Thyroid gland (tissue), 4 donors: ENCODE data around the gene POU2AF2. TPM values are rescaled to one million over a fixed set of nuclear protein-coding genes. Genes with fewer than 3 reads are reported as not detected.

Experiments
- DNase-seq, 2 donors: peaks; one replicate each; pipeline ENCODE4 v3.0.0-alpha.2; 2019
- H3K27ac ChIP-seq, 3 donors: fragments of 200-600 bp; sonication (generic); 1 replicate in 2 of 3; 2 replicates in 1 of 3; pipeline ENCODE4 v1.5.1; 2016 to 2019; ENCODE audit warnings: mild to moderate bottlenecking in 1 of 3, moderate library complexity in 1 of 3
- H3K27me3 ChIP-seq: fragments of 200-600 bp; sonication (generic); one replicate; pipeline ENCODE4 v1.5.1; 2019
- H3K36me3 ChIP-seq, 2 donors: fragments of 200-600 bp; sonication (generic); one replicate each; pipeline ENCODE4 v1.5.1; 2016 to 2019
- H3K4me1 ChIP-seq, 2 donors: fragments of 200-600 bp; sonication (generic); one replicate each; pipeline ENCODE4 v1.5.1; 2017 to 2019
- H3K4me3 ChIP-seq, 3 donors: fragments of 200-600 bp; sonication (generic); replicated peaks in 1 of 3; 1 replicate in 2 of 3; 2 replicates in 1 of 3; pipeline ENCODE4 v1.5.1; 2016; ENCODE audit warnings: mild to moderate bottlenecking in 1 of 3
- H3K9me3 ChIP-seq: fragments of 200-600 bp; sonication (generic); one replicate; pipeline ENCODE4 v1.5.1; 2017
- POLR2A ChIP-seq, 2 donors: fragments of 450-650 bp; IDR thresholded peaks; one replicate each; pipeline ENCODE4 v1.6.1; 2017; ENCODE audit warnings: antibody characterized with exemption in 2 of 2, mild to moderate bottlenecking in 2 of 2, moderate library complexity in 1 of 2
- WGBS, 2 donors: methylation state at CpG; one replicate each; pipeline ENCODE4 v1.1.5; 2017; 5-methylcytosine and 5-hydroxymethylcytosine counted together
- intact Hi-C: fragments of 100-400 bp; cut with DNase I; formaldehyde crosslinking; loops from one replicate; pipeline ENCODE4 v1.15.1; 2023
- total RNA-seq, 4 donors: library from RNA; depleted of rRNA; stranded (reverse); fragments of >200 nt; gene quantifications; one replicate each; pipeline ENCODE4 v1.2.3, GENCODE V29; 2016
- TF ChIP-seq, protein P1 (sequence below), 6 experiments: fragments of 200-600 bp in 3 of 6; fragments of 450-650 bp in 3 of 6; sonication (generic) in 3 of 6; IDR thresholded peaks; one replicate each; pipeline ENCODE4 v1.5.1; 2016 to 2019; ENCODE audit warnings: antibody characterized with exemption in 6 of 6, mild to moderate bottlenecking in 2 of 6, inconsistent platforms in 1 of 6, moderate library complexity in 1 of 6

Gene POU2AF2, protein sequence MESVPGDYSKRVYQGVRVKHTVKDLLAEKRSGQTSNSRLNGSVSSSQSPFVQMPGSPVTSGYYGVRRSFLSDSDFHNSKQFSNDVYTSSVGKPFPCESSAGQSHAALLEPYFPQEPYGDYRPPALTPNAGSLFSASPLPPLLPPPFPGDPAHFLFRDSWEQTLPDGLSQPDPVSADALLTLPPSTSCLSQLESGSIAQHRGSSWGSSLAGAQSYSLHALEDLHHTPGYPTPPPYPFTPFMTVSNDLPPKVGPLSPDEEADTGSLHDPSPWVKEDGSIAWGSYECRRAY
- not detected for total RNA-seq

DNA sequence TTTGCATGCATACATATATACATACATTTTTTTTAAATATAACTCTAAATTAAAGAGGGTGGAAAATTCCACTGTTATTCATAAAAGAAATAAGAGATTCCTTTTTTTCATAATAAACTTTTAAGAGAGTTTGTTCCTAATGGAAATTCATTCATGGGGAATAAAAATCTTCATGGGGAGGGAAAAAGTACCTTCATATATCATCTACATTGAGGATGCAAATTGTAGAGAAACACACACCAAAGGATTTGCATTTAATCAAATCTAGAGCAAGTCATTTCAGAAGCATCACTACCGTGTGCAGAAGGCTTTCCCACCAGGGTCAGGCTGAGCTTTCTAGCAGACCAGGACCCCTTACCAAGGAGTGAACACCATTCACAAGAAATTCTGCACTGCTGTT lies at the start of gene POU2AF2:
Gene POU2AF2, plus strand, starts transcription at position 301 of the 400 bp plus-strand sequence. CDS start 129 bp downstream, outside the sequence.
- Histone ChIP-seq H3K27ac (no peak within 1 kb of the TSS), H3K4me3 (no peak within 1 kb of the TSS), H3K9me3 (no peaks in the 10 kb centered on the region), H3K27me3 (no peaks in the 10 kb centered on the region), H3K4me1 (no peaks in the 10 kb centered on the region), H3K36me3 (no peaks in the 10 kb centered on the region)
- 90 to 93% methylated on average over 1 of the region's 1 CpG for WGBS, 2 donors
- intact Hi-C loops = no loop called here
- no peak for DNase-seq
- TF ChIP-seq, protein P1, sequence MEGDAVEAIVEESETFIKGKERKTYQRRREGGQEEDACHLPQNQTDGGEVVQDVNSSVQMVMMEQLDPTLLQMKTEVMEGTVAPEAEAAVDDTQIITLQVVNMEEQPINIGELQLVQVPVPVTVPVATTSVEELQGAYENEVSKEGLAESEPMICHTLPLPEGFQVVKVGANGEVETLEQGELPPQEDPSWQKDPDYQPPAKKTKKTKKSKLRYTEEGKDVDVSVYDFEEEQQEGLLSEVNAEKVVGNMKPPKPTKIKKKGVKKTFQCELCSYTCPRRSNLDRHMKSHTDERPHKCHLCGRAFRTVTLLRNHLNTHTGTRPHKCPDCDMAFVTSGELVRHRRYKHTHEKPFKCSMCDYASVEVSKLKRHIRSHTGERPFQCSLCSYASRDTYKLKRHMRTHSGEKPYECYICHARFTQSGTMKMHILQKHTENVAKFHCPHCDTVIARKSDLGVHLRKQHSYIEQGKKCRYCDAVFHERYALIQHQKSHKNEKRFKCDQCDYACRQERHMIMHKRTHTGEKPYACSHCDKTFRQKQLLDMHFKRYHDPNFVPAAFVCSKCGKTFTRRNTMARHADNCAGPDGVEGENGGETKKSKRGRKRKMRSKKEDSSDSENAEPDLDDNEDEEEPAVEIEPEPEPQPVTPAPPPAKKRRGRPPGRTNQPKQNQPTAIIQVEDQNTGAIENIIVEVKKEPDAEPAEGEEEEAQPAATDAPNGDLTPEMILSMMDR (IDR thresholded peaks at IDR 0.05) = no peak

DNA sequence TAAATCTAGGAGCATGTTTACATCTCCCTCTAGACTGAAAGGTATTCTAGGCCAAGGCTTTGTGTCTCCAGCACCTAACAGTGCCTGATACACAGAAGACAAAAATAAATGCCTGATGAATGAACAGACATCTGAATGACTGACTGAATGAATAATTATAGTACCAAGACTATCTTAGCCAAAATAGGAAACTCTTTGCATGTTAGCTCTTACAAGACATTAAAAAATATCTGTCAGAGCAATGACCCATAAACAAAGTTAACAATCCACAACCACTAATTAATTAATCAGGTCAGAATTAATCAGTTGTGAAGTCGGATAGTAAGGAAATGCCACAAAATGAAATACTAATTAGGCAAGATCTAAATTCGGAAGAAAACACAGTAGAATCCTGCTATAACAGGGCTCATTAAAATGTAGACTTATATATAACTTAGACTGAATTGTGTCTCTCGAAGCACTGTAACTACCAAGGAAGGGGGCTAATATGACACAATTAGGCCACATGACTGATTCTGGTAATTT lies 45.5 kb upstream of the POU2AF2 start:
- H3K4me1 ChIP-seq = no peaks in the 10 kb centered on the region
- H3K36me3 ChIP-seq = no peaks in the 10 kb centered on the region
- H3K4me3 ChIP-seq = no peak overlapping the region
- H3K27me3 ChIP-seq = no peaks in the 10 kb centered on the region
- no peak for DNase-seq
- no peak for TF ChIP-seq POLR2A (IDR thresholded peaks at IDR 0.05)
- no peaks in the 10 kb centered on the region for H3K9me3 ChIP-seq
- 64 to 78% methylated on average over 3 of the region's 3 CpGs for WGBS, 2 donors
- no peak overlapping the region for H3K27ac ChIP-seq
- intact Hi-C loops = no loop called here

DNA sequence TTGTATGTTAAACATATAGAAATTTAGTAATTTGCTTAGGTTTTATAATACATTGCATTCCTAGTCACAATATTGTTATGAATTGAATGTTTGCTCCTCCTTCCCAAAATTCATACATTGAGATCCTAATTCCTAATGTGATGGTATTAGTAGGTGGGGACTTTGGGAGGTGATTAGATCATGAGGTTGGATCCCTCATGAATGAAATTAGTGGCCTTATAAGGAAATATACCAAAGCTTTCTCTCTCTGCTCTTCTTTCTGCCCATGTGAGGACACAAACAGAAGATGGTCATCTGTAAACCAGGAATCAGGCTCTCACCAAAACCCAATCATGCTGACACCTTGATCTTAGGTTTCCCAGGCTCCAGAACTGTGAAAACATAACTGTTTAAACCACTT lies 41.3 kb upstream of the POU2AF2 start:
- TF ChIP-seq, protein P1 (IDR thresholded peaks at IDR 0.05) = no peak
- no peak for TF ChIP-seq POLR2A (IDR thresholded peaks at IDR 0.05)
- intact Hi-C loops = no loop called here

DNA sequence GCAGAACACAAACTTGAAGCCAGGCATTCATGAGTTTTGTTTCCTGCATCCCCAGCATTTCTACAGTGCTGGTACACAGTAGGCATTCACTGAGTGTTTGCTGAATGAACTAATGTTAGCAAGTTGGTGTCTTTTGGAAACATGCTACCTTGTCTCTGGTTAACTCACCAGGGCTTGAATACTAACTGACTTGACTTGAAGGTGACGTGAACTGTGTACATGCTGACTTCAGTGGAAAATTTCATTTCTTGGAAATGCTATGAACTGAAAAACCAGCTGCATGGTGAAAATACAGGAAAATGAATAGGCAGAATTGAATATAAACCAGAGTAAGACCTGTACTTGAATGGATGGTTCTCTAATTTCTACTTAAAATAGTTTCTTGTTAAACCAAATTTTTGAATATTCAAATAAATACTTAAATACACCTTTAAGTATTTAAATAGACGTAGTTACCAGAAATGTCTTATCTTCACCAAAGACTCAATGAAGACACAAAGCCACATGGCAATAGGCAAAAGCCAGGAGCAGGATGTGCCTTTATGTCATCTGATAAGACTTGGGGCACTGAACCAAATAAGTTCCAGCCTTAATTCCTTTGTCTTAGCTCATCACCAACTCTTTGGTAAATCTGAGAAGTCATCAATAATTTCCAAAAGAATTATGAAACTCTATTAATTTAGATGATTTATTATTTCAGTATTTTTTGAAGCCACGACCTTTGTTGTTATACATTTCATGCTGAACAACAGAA lies 39.7 kb upstream of the POU2AF2 start:
- WGBS, 2 donors = 89 to 91% methylated on average over 3 of the region's 3 CpGs
- Histone ChIP-seq H3K36me3 (no peaks in the 10 kb centered on the region), H3K27ac (no peak overlapping the region), H3K27me3 (no peaks in the 10 kb centered on the region), H3K4me3 (no peak overlapping the region), H3K4me1 (no peaks in the 10 kb centered on the region), H3K9me3 (no peaks in the 10 kb centered on the region)
- DNase-seq = no peak
- no peak for TF ChIP-seq POLR2A (IDR thresholded peaks at IDR 0.05)
- intact Hi-C loops = no loop called here

More for the DNA sequence above, 41.3 kb upstream of the POU2AF2 start:
- Histone ChIP-seq H3K9me3 (no peaks in the 10 kb centered on the region), H3K4me1 (no peaks in the 10 kb centered on the region), H3K27me3 (no peaks in the 10 kb centered on the region), H3K27ac (no peak overlapping the region), H3K4me3 (no peak overlapping the region), H3K36me3 (no peaks in the 10 kb centered on the region)
- DNase-seq = no peak

DNA sequence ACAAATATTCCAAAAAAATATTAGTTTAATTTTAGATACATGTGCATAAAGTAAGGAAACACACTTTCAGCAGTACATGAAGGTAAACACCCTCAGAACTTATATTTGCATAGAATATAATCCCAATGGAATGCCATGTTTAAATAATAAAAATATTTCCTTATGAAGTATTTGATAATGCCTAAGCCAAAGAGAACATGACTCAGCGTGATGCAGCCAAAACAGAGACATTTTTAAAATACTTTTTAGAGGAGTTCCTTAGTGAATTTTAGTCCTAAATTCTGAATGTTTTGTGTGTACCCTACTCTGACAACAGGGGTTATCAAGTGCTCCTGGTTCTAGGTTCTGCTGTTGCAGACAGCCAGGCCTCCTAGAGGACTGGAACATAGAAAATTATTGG lies 39.1 kb upstream of the POU2AF2 start:
- TF ChIP-seq, protein P1 (IDR thresholded peaks at IDR 0.05) = no peak
- no peak for TF ChIP-seq POLR2A (IDR thresholded peaks at IDR 0.05)
- Histone ChIP-seq H3K4me3 (no peak overlapping the region), H3K27me3 (no peaks in the 10 kb centered on the region), H3K9me3 (no peaks in the 10 kb centered on the region), H3K36me3 (no peaks in the 10 kb centered on the region), H3K4me1 (no peaks in the 10 kb centered on the region), H3K27ac (no peak overlapping the region)
- intact Hi-C loops = no loop called here
- no peak for DNase-seq
- 63 to 77% methylated on average over 1 of the region's 1 CpG for WGBS, 2 donors

DNA sequence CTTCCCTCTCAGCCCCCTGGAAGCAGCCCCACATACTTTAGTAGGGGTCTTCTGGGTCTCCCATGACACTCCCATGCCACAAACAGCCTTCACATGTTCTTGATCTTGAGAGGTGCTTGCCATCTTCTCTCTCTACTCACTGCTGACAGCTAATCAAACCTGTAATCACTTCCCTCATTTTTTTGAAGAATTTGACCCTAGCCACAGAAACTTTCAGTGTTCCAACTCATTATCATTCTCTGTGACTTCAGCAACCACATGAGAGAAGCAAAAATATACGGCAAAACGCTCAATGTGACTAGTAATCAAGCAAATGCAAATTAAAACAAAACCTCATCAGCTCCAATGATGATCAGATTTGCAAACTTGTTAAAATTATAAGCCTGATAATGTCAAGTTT lies 38.3 kb upstream of the POU2AF2 start:
- Histone ChIP-seq H3K27ac (no peak overlapping the region), H3K4me1 (no peaks in the 10 kb centered on the region), H3K36me3 (no peaks in the 10 kb centered on the region), H3K4me3 (no peak overlapping the region), H3K9me3 (no peaks in the 10 kb centered on the region), H3K27me3 (no peaks in the 10 kb centered on the region)
- no peak for TF ChIP-seq POLR2A (IDR thresholded peaks at IDR 0.05)
- TF ChIP-seq, protein P1 (IDR thresholded peaks at IDR 0.05) = no peak
- intact Hi-C loops = no loop called here
- WGBS, 2 donors = 94 to 96% methylated on average over 2 of the region's 2 CpGs
- no peak for DNase-seq
